Activated CD4-positive, alpha-beta T cell treated with anti-CD3 and anti-CD28 coated beads for 48 hours (primary cell): ENCODE measurements around the gene WDTC1.
"Not testable (repeated sequence)": the region's sequence is repeated elsewhere in the genome, so short reads cannot be mapped to it uniquely, and the experiment has no call there.

Experiments used
- DNase-seq: peaks from one replicate; pipeline ENCODE4 v3.0.0-alpha.2; 2020

Gene WDTC1

GRCh38 chr1:27234049-27234882, at the start of gene WDTC1:
WDTC1 (plus strand) TSS chr1:27234632; CDS start chr1:27261055, 26,423 bp downstream.
- DNase-seq, result peak; percentile 98

GRCh38 chr1:27184665-27185064, 49.8 kb upstream of the WDTC1 start:
- DNase-seq, result not testable (repeated sequence)

- DNase-seq, result no peak
These were observed 42.3 kb upstream of the WDTC1 start for GRCh38 chr1:27192039-27192529.

- DNase-seq, result no peak
These were observed 41.2 kb upstream of the WDTC1 start for GRCh38 chr1:27193194-27193593.

- DNase-seq, result no peak
These were observed 33.1 kb upstream of the WDTC1 start for GRCh38 chr1:27201295-27201694.

- DNase-seq, result no peak
These were observed 30.5 kb upstream of the WDTC1 start for GRCh38 chr1:27203946-27204345.

GRCh38 chr1:27207238-27207637, 27.2 kb upstream of the WDTC1 start:
- not testable (repeated sequence) for DNase-seq

GRCh38 chr1:27208143-27208850, 26.1 kb upstream of the WDTC1 start:
- not testable (repeated sequence) for DNase-seq

- DNase-seq, result no peak
These were observed 18.0 kb upstream of the WDTC1 start for GRCh38 chr1:27216466-27216865.

GRCh38 chr1:27217401-27217800, 17.0 kb upstream of the WDTC1 start:
- no peak for DNase-seq

- no peak for DNase-seq
These were observed 15.7 kb upstream of the WDTC1 start for GRCh38 chr1:27218736-27219135.

GRCh38 chr1:27220096-27220495, 14.3 kb upstream of the WDTC1 start:
- no peak for DNase-seq

GRCh38 chr1:27220702-27221497, 13.5 kb upstream of the WDTC1 start:
- not testable (repeated sequence) for DNase-seq

- no peak for DNase-seq
These were observed 8.8 kb upstream of the WDTC1 start for GRCh38 chr1:27225621-27226020.

GRCh38 chr1:27227765-27228164, 6.7 kb upstream of the WDTC1 start:
- DNase-seq, result no peak

- DNase-seq, result peak; percentile 34
These were observed 774 bp upstream of the WDTC1 start for GRCh38 chr1:27233667-27234048.

- DNase-seq, result no peak
These were observed 1.4 kb downstream of the WDTC1 start for GRCh38 chr1:27235827-27236226.

- DNase-seq, result no peak
These were observed 2.7 kb downstream of the WDTC1 start for GRCh38 chr1:27237112-27237511.

- DNase-seq, result no peak
These were observed 3.6 kb downstream of the WDTC1 start for GRCh38 chr1:27238032-27238431.

- no peak for DNase-seq
These were observed 7.2 kb downstream of the WDTC1 start for GRCh38 chr1:27241677-27242076.

- DNase-seq, result not testable (repeated sequence)
These were observed 9.2 kb downstream of the WDTC1 start for GRCh38 chr1:27243665-27244064.

GRCh38 chr1:27246194-27246593, 11.8 kb downstream of the WDTC1 start:
- DNase-seq, result no peak

- no peak for DNase-seq
These were observed 19.2 kb downstream of the WDTC1 start for GRCh38 chr1:27253596-27253995.
